GM19452 (cell line): ENCODE results near the gene LTC4S.
"Not testable (repeated sequence)": the region's sequence is repeated elsewhere in the genome, so short reads cannot be mapped to it uniquely, and the experiment has no call there.

Experiments
- ATAC-seq: cut with Tn5 transposase; IDR thresholded peaks from one replicate; pipeline ENCODE4 v1.9.1; 2021; ENCODE audit not compliant: unreplicated experiment

LTC4S gene, protein sequence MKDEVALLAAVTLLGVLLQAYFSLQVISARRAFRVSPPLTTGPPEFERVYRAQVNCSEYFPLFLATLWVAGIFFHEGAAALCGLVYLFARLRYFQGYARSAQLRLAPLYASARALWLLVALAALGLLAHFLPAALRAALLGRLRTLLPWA

DNA sequence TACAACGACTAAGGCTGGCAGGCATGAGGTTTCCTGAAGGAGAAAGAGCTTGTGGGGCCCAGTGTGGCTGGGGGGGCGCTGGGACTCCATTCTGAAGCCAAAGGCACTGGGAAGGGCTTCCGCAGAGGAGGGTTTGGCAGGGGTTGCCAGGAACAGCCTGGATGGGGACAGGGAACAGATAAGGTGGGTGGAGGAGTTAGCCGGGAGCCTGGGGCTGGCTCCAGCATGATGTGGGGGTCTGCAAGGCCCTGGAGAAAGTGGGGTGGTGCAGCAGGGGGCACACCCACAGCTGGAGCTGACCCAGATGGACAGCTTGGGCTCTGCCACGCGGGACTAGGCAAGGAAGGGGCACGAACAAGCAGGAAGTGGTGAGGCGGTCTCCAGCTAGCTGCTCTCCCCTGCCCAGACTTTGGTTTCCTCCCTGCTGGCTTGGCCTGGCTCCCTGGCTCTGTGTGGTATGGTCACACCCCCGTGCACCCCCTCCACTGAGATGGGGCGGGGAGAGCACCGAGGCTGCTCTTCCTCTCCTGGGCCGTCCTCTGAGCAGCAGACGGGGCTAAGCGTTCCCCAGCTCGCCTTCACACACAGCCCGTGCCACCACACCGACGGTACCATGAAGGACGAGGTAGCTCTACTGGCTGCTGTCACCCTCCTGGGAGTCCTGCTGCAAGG, at the start of gene LTC4S:
Gene LTC4S (plus strand): TSS at position 519 of the 672 bp plus-strand sequence. CDS start 95 bp downstream, at position 614.
- ATAC-seq = no peak

DNA sequence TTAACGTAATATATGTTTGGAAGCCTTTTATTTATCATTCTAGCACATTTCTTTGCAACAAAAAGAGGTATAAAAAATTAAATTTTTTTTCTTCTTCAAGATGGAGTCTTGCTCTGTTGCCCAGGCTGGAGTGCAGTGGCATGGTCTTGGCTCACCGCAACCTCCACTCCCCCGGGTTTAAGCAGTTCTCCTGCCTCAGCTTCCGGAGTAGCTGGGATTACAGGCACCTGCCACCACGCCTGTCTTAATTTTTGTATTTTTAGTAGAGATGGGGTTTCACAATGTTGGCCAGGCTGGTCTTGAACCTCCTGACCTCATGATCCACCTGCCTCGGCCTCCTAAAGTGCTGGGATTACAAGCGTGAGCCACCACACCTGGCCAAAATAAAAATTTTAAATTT, 49.7 kb upstream of the LTC4S start:
- ATAC-seq = not testable (repeated sequence)

DNA sequence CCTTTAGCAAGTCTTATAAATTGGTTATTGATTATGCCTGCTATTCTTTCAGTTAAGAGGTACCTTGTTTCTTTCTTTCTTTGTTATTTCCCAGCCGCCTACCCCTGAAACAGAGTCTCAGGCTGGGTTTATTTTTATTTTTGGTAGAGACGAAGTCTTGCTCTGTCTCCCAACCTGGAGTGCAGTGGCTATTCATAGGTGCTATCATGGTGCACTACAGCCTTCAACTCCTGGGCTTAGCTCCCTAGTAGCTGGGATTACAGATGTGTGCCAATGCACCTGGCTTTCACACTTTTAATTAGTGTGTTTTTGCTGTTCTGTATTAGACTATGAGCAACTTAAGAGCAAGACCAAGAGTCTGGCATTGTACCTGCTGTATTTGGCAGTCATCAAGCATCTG, 46.9 kb upstream of the LTC4S start:
- no peak for ATAC-seq

DNA sequence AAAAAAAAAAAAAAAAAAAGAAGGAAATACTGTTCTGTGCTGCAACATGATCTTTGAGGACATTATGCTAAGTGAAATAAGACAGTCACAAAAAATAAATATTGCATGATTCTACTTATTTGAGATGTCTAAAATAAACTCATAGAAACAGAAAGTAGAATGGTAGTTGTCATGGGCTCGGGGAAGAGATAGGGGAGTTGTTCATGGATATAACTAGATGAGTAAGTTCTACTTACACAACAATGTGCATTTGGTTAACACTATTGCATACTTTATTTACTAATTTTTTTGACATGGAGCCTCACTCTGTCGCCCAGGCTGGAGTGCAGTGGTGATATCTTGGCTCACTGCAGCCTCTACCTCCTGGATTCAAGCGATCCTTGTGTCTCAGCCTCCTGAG, 46.0 kb upstream of the LTC4S start:
- ATAC-seq = no peak

DNA sequence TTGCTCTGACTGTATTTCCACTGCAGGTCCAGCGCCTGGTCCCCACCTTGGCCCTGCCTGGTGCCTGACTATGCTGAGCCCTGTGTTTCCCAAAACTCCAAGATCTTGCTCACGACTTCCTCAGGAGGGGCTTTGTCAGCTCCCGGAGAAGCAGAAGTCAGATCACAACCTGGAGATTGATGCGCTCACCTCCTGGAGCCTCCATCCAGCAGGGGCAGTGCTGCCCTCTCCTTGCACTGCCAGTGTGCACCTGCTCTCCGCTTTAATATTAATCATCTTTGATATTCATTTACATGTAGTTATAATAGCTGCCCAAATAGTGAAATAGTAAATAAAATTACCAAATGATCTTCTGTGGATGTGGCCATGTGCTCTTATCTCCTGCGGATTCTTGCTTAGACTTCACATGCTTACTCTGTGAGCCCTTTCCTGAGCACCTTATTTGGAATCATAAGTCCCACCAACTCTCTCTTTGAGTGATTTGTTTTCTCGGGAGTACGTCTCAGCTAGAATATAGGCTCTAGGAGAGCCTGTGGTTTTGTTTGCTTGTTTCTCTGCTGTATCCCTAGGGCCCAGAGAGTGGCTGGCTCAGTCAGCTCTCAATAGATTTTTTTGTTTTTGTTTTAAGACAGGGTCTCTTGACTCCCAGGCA, 43.8 kb upstream of the LTC4S start:
- ATAC-seq = no peak

DNA sequence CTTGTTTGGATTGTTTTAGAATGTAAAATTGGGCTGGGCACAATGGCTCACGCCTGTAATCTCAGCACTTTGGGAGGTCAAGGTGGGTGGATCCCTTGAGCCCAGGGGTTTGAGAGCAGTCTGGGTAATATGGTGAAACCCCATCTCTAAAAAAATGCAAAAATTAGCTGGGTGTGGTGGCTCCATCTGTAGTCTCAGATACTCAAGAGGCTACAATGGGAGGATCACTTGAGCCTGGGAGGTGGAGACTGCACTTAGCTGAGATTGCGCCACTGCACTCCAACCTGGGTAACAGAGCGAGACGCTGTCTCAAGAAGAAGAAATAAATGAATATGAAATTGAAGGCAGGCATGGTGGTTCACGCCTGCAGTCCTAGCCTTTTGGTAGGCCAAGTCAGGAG, 39.8 kb upstream of the LTC4S start:
- no peak for ATAC-seq

DNA sequence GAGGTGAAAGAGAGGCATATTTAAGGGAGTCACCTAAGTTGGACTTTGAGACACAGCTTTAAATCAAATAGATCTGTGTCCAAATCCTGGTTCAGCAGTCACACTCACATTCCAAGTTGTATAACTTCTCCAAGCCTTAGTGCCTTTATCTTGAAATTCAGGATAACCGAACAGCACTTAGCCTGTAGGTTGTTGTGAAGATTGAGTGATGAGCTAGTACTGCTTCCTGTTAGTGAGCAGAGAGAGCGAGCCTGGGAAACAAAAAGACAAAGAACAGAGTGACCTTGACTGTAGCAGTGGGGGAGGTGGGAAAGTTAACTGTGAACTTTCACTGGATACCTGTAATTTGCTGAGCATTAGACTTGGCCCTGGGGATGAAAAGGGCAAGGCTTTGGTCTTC, 38.8 kb upstream of the LTC4S start:
- ATAC-seq = no peak

DNA sequence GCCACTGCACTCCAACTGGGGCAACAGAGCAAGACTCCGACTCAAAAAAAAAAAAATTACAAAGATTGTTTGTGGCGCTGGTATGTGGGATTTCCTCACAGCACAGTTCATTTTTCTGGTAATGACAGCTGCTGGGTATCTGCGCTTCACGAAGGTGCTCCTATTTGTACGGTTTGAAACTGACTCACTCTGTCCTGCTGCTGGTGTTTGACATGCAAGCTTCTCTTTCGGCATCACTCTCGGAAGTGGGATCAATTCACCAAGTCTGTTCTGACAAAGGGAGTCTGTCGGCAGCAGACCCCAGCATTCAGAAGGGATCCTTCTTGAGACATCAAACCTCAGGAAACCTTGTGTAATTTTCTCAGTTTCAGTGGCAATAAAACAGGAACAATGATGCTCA, 34.8 kb upstream of the LTC4S start:
- ATAC-seq = no peak

DNA sequence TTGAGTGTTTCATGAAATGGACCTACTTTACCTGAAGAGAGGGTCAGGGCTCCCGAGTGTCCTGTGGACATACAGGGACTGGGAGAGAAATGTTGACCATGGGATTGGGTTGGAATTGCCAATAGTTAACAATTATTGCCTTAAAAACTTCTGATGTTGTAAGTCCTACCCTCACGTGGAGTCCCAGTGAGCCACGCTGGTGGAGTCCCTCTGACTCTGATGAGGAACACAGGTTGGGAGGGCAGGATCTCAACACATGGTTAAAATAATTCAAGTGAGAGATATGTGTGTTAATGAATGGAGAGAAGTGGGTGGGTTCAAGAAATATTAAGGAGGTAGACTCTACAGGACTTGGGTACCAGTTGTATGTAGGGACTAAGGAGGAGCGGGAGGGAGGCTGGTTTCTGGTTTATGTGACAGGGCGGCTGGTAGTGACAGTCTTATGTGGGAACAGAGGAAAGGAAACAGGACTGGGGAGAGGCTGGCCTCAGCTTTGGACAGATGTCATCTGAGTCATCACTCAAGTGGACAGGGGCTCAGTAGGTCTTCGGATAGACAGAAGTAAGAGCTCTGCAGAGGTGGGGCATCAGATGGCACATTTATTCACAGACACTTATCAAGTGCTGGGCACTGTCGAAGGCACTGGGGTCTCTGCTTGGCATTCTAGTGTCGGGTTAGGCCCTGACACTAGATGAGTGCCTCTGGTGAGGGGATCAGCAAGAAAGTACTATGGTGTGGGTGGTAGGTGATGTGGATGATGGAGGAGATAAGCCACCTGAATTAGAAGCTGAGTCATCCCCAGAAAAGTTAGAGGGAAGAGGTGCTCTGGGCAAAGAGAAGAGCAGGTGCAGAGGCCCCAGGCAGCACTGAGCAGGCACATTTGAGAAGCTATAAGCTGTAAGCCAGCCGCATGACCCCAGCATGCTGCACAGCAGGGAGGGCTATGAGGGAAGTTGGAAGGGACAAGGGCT, 33.9 kb upstream of the LTC4S start:
- ATAC-seq = no peak

DNA sequence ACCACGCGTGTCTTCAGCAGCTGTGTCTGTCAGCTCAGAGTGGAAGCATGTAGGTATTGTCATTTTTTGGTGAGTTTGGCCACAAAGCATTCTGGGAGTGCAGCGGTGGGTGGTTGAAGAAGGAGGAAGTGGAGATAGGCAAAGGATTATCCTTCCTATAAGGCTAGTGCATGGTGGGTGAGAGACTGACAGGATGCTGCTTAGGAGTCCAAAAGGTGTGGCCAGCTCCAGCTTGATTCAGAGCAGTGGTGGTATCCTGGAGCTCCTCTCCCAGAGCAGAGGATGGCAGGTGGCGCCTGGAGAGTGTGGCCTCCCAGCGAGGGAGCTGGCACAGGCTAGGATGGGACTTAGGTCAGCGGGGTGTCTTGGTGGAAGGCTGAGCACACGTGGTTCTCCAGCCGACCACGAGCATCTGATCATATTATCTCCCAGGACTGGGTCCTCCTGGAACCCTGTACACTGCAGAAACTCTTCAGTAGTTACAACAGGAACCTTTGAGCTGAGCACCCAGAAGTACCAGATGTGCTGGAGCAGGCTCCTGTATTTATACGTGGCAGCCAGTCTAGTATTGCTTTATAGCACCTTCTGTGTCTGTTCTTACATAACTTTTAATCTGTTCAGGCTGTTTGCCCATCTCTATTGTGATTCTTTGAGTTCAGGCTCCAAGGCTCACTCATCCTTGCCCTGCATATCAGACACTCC, 31.6 kb upstream of the LTC4S start:
- no peak for ATAC-seq

DNA sequence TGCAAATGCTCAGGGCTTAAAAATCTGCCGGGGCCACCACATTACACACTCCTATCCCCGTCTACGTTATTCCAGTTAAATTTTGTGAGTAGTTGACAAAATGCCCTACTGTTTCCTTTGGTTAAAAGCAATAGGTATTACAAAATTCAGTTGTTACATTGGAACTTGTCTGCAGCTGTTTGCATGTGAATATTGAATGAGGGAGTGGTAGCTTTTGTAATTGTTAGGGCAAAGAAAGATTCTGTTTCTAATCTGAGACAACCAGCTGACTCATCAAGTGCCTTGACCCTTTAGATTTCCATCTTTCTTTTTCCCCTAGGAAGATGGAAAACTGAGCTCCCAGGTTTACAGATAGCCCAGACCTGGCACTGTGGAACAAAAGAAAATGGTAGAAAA, 31.0 kb upstream of the LTC4S start:
- ATAC-seq = no peak

DNA sequence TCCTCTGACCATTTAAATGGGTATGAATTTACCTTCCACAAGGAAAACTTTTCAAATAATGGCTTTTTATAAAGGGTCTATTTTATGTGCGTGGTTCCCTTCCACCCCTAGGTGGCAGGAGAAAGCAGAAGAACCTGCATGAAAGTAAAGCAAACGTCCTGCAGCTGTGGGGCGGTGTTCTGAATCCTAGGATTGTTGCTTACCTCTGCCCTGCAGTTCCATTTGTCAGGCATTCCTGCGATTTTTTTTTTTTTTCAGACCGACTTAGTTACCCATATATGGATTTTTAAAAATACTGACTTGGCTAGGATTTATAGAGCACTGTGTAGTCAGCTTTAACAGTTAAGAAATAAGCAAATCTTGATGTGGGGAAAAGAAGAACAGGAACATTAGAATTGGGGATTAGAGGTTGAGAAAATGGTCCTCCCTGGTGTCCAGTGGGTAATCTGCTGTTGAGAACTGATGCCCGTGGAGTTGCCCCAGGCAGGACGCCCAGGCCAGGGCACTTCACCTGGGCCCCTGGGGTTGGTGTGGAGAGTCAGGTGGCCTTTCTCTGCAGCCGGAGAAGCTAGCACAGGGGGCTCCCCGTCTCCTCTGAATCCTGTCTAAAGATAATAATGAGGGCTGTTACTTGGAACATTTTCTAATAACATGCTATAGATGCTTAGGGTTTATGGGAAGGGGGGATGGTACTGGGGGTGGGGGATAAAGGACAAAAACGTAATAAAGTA, 30.4 kb upstream of the LTC4S start:
- no peak for ATAC-seq

DNA sequence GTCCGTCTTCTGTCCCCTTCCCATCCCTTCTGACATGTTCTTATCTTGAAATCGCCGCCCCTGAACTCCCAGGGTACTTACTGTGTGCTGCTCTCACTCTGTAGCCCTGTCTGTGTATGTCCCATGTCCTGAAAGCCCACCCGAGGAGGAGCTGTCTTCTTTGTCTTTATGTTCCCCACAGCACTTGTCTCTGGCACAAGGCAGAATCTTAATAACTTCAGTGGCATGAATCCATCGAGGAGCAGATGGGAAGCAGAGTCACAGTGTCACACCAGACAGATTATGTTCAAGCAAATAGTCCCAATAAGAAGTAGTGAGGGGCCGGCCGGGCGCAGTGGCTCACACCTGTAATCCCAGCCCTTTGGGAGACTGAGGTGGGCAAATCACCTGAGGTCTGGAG, 29.7 kb upstream of the LTC4S start:
- ATAC-seq = no peak

DNA sequence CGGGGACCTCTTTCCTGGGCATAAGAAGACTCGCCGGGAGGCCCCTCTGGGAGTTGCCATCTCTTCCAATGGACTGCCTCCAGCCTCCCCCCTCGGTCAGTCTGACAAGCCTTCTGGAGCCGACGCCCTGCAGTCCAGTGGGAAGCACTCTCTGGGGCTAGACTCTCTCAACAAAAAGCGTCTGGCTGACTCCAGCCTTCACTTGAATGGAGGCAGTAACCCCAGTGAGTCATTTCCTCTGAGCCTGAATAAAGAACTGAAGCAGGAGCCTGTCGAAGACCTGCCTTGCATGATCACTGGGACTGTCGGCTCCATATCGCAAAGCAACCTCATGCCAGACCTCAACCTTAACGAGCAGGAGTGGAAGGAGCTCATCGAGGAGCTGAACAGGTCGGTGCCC, 28.4 kb upstream of the LTC4S start:
- ATAC-seq = no peak

DNA sequence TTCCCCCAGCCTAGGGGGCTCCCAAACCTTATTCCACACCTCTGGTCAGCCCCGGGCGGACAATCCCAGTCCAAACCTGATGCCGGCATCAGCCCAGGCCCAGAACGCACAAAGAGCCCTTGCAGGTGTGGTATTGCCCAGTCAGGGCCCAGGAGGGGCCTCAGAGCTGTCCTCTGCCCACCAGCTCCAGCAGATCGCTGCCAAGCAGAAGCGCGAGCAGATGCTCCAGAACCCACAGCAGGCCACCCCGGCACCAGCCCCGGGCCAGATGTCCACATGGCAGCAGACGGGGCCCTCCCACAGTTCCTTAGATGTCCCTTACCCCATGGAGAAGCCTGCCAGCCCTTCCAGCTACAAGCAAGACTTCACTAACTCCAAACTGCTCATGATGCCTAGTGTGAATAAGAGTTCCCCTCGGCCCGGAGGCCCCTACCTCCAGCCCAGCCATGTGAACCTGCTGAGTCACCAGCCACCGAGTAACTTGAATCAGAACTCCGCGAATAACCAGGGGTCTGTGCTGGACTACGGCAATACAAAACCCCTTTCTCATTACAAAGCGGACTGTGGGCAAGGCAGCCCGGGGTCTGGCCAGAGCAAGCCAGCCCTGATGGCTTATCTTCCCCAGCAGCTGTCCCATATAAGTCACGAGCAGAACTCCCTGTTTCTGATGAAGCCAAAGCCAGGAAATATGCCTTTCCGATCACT, 27.6 kb upstream of the LTC4S start:
- ATAC-seq = no peak

DNA sequence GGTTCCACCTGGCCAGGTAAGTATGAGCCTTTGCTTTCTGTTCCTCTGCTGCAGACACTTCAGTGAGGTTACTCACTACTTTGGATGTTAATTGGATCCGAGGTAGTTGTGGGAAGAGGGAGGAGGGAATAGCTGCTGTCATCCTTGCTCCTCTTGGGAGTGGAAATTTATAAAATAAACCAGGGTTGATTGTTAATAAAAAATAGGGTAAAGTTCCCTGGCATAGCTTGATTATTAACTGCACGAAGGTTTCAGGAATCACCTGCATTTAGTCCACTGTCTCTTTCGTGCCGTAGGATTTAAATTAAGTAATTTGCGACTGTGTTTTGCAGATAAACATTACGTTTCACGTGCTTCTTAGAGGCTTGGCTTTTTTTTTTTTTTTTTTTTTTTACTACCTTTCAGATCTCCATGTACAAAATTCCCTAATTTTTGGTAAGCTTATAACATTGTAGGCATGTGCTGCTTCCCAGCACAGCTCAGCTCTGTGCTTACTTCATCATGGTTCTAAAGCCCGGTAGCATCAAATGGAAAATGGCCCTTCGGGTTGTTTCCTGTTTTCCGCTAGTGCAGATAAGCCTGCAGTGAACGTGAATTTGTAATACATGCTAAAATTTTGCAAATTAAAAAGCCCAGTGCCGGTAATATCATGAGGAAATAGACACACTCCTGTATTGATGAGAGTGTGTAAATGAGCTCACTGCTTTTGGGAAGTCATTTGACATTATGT, 26.9 kb upstream of the LTC4S start:
- ATAC-seq = no peak

DNA sequence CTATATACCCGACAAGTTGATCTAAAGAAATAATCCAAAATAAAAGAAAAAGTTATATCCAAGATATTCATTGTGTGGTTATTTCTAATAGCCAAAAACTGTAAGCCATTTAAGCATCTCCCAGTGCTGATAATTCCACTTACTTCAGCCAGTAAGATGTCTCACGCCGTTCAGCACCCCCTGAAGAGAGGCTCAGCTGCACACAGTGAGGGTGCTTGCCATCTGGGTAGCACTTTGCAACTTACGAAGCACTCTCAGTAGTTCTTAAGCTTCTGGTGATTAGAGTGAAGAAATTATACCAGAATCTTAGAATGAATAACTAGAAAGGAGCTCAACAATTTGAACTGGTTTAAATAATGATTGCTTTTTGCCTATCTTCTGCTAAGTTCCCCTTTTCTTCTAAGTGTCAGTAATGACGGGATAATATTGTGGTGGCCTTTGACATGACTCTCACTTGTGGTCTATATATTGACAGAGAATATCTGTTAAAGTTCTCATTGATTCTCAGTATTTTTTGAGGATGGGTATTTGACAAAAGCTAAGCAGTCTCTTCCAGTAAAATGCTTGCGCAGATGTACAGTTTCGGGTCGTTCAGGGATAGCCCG, 26.2 kb upstream of the LTC4S start:
- no peak for ATAC-seq

DNA sequence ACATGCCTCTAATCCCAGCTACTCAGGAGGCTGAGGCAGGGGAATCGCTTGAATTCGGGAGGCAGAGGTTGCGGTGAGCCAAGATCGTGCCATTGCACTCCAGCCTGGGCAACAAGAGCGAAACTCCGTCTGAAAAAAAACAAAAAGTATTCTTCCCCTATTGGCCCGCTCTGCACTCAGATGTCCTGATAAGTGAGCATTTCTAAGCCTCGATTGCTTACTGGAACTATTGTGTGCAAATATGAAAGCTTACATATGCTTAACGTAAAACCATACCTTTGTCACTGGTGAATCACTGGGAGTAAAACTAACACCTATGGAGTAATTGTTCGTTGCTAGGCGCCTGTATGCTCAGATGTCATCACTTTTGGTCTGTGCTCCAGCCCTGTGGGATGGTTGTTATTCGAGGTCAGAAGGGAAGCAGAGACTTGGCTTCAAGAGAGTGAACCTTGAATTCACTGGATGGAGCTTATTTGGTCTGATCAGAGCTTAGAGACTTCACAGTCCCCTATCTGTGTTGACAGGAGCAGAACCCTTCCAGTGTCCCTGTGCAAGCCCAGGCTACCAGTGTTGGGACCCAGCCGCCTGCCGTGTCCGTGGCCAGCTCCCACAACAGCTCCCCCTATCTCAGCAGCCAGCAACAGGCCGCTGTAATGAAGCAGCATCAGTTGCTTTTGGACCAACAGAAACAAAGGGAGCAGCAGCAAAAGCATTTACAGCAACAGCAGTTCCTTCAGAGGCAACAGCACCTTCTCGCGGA, 25.3 kb upstream of the LTC4S start:
- no peak for ATAC-seq
